Dedifferentiated amniotic fluid mesenchymal stem cell (primary cell): ENCODE measurements around the gene SNRPD2.
A peak's percentile ranks its signal among the peaks of the same experiment; 100 is the strongest.
"Not testable (repeated sequence)": the region's sequence is repeated elsewhere in the genome, so short reads cannot be mapped to it uniquely, and the experiment has no call there.

Source experiments
- DNase-seq: peaks from one replicate; pipeline ENCODE4 v3.0.0-alpha.2; 2016; ENCODE audit errors: extremely low spot score

SNRPD2 gene

GRCh38 chr19:45691516-45692186 is at the start of gene SNRPD2:
SNRPD2 (minus strand) TSS chr19:45691953; CDS start chr19:45691888, 65 bp downstream.
- peak; percentile 97 for DNase-seq

- no peak for DNase-seq
Measured at GRCh38 chr19:45739498-45740439, 48.0 kb upstream of the SNRPD2 start.

GRCh38 chr19:45733160-45733810 is 41.5 kb upstream of the SNRPD2 start, which contains the start of gene MEIOSIN:
MEIOSIN (plus strand) TSS chr19:45733439; CDS start chr19:45735377, 1,938 bp downstream.
- no peak for DNase-seq

GRCh38 chr19:45730368-45731288 is 38.9 kb upstream of the SNRPD2 start, which contains the start of gene FBXO46:
FBXO46 (minus strand) TSS chr19:45730896; CDS start chr19:45713495, 17,401 bp downstream.
- DNase-seq = peak; percentile 97

- DNase-seq = no peak
Measured at GRCh38 chr19:45729800-45730290, 38.1 kb upstream of the SNRPD2 start.

GRCh38 chr19:45728683-45729082 is 36.9 kb upstream of the SNRPD2 start:
- not testable (repeated sequence) for DNase-seq

- not testable (repeated sequence) for DNase-seq
Measured at GRCh38 chr19:45720065-45720464, 28.3 kb upstream of the SNRPD2 start.

GRCh38 chr19:45717983-45718650 is 26.4 kb upstream of the SNRPD2 start:
- DNase-seq = no peak

- DNase-seq = peak; percentile 99
Measured at GRCh38 chr19:45717131-45717982, 25.6 kb upstream of the SNRPD2 start.

- DNase-seq = no peak
Measured at GRCh38 chr19:45716359-45717130, 24.8 kb upstream of the SNRPD2 start.

- DNase-seq = no peak
Measured at GRCh38 chr19:45715139-45715538, 23.4 kb upstream of the SNRPD2 start.

GRCh38 chr19:45713141-45713540 is 21.4 kb upstream of the SNRPD2 start:
- DNase-seq = no peak

- no peak for DNase-seq
Measured at GRCh38 chr19:45712699-45713067, 20.9 kb upstream of the SNRPD2 start.

GRCh38 chr19:45711851-45712698 is 20.3 kb upstream of the SNRPD2 start:
- no peak for DNase-seq

- no peak for DNase-seq
Measured at GRCh38 chr19:45710356-45711130, 18.8 kb upstream of the SNRPD2 start.

- no peak for DNase-seq
Measured at GRCh38 chr19:45705710-45706415, 14.1 kb upstream of the SNRPD2 start.
